Measurements from ENCODE around the gene DRC1. TPM values are rescaled to one million over a fixed set of nuclear protein-coding genes. Genes with fewer than 3 reads are reported as not detected.
A peak's percentile ranks its signal among the peaks of the same experiment; 100 is the strongest.
"Not testable (repeated sequence)": the region's sequence is repeated elsewhere in the genome, so short reads cannot be mapped to it uniquely, and the experiment has no call there.

The DRC1 gene
- total RNA-seq (2014; rRNA removed; shearing (Covaris generic)): 0.43 TPM in 1 of 2 replicates, not detected in the other

- peak; percentile 39 for DNase-seq (ENCODE audit: low spot score)
Measured at GRCh38 chr2:26401739-26402541, at the start of gene DRC1. Gene DRC1, plus strand, starts transcription at chr2:26401920. Its CDS starts 70 bp downstream, at chr2:26401990.

GRCh38 chr2:26352892-26353291 is 48.8 kb upstream of the DRC1 start:
- DNase-seq (ENCODE audit: low spot score): peak; percentile 45

- not testable (repeated sequence) for DNase-seq (ENCODE audit: low spot score)
Measured at GRCh38 chr2:26354469-26354868, 47.3 kb upstream of the DRC1 start.

- peak; percentile 92 for DNase-seq (ENCODE audit: low spot score)
Measured at GRCh38 chr2:26355038-26355995, 46.4 kb upstream of the DRC1 start.

GRCh38 chr2:26356111-26356510 is 45.6 kb upstream of the DRC1 start:
- no peak for DNase-seq (ENCODE audit: low spot score)

- DNase-seq (ENCODE audit: low spot score): no peak
Measured at GRCh38 chr2:26356771-26357170, 44.9 kb upstream of the DRC1 start.

- DNase-seq (ENCODE audit: low spot score): no peak
Measured at GRCh38 chr2:26359886-26360473, 41.7 kb upstream of the DRC1 start.

- no peak for DNase-seq (ENCODE audit: low spot score)
Measured at GRCh38 chr2:26363323-26363722, 38.4 kb upstream of the DRC1 start.

GRCh38 chr2:26363958-26364357 is 37.8 kb upstream of the DRC1 start:
- DNase-seq (ENCODE audit: low spot score): no peak

- DNase-seq (ENCODE audit: low spot score): no peak
Measured at GRCh38 chr2:26364669-26365068, 37.1 kb upstream of the DRC1 start.

GRCh38 chr2:26366957-26367356 is 34.8 kb upstream of the DRC1 start:
- no peak for DNase-seq (ENCODE audit: low spot score)

- DNase-seq (ENCODE audit: low spot score): not testable (repeated sequence)
Measured at GRCh38 chr2:26369664-26370063, 32.1 kb upstream of the DRC1 start.

- DNase-seq (ENCODE audit: low spot score): not testable (repeated sequence)
Measured at GRCh38 chr2:26370909-26371308, 30.8 kb upstream of the DRC1 start.

- DNase-seq (ENCODE audit: low spot score): no peak
Measured at GRCh38 chr2:26376799-26377198, 24.9 kb upstream of the DRC1 start.

- no peak for DNase-seq (ENCODE audit: low spot score)
Measured at GRCh38 chr2:26380281-26380680, 21.4 kb upstream of the DRC1 start.

- DNase-seq (ENCODE audit: low spot score): no peak
Measured at GRCh38 chr2:26382564-26382963, 19.2 kb upstream of the DRC1 start.

- DNase-seq (ENCODE audit: low spot score): no peak
Measured at GRCh38 chr2:26384183-26384582, 17.5 kb upstream of the DRC1 start.

- no peak for DNase-seq (ENCODE audit: low spot score)
Measured at GRCh38 chr2:26384597-26384996, 17.1 kb upstream of the DRC1 start.

GRCh38 chr2:26387189-26387588 is 14.5 kb upstream of the DRC1 start:
- no peak for DNase-seq (ENCODE audit: low spot score)

- no peak for DNase-seq (ENCODE audit: low spot score)
Measured at GRCh38 chr2:26394694-26395093, 7.0 kb upstream of the DRC1 start.

GRCh38 chr2:26395394-26395793 is 6.3 kb upstream of the DRC1 start:
- DNase-seq (ENCODE audit: low spot score): no peak

- no peak for DNase-seq (ENCODE audit: low spot score)
Measured at GRCh38 chr2:26396734-26397298, 4.9 kb upstream of the DRC1 start.
